NCI-H2107 treated with DMSO at 0.1 percent for 48 hours (cell line): Measurements from ENCODE around the gene UTRN.

Source experiments
- DNase-seq: peaks from one replicate; lab custom pipeline; 2025; ENCODE audit not compliant: unreplicated experiment; lab: John Stamatoyannopoulos, UW

Gene UTRN

GRCh38 chr6:144279484-144280150 is 5.5 kb upstream of the UTRN start:
- no peak for DNase-seq

- DNase-seq, result no peak
These were observed 1.3 kb upstream of the UTRN start for GRCh38 chr6:144283646-144284477.

- DNase-seq, result no peak
These were observed 705 bp upstream of the UTRN start for GRCh38 chr6:144284478-144284782.

- no peak for DNase-seq
These were observed 338 bp downstream of the UTRN start for GRCh38 chr6:144285548-144285797.

GRCh38 chr6:144285798-144286502 is 815 bp downstream of the UTRN start:
- DNase-seq, result no peak

GRCh38 chr6:144286503-144287393 is 1.6 kb downstream of the UTRN start:
- no peak for DNase-seq

GRCh38 chr6:144289006-144289405 is 3.9 kb downstream of the UTRN start:
- DNase-seq, result no peak

GRCh38 chr6:144292372-144292771 is 7.2 kb downstream of the UTRN start:
- no peak for DNase-seq

GRCh38 chr6:144294016-144294415 is 8.9 kb downstream of the UTRN start:
- no peak for DNase-seq

- DNase-seq, result no peak
These were observed 10.1 kb downstream of the UTRN start for GRCh38 chr6:144295211-144295610.

GRCh38 chr6:144295981-144296767 is 11.0 kb downstream of the UTRN start:
- DNase-seq, result no peak

GRCh38 chr6:144296973-144297372 is 11.8 kb downstream of the UTRN start:
- no peak for DNase-seq

GRCh38 chr6:144297511-144298100 is 12.5 kb downstream of the UTRN start:
- no peak for DNase-seq

- DNase-seq, result no peak
These were observed 13.1 kb downstream of the UTRN start for GRCh38 chr6:144298194-144298593.

GRCh38 chr6:144298916-144299315 is 13.8 kb downstream of the UTRN start:
- no peak for DNase-seq

- DNase-seq, result no peak
These were observed 17.7 kb downstream of the UTRN start for GRCh38 chr6:144302701-144303372.

- no peak for DNase-seq
These were observed 19.2 kb downstream of the UTRN start for GRCh38 chr6:144304223-144304848.

- DNase-seq, result no peak
These were observed 20.4 kb downstream of the UTRN start for GRCh38 chr6:144305567-144305966.

GRCh38 chr6:144305985-144306384 is 20.9 kb downstream of the UTRN start:
- DNase-seq, result no peak
